Mucosa of stomach (tissue), 1 donor: ENCODE data around the gene PAX2.

Source experiments
- H3K27me3 ChIP-seq: one replicate; pipeline ENCODE4 v1.7.0; 2013; ENCODE audit warnings: mild to moderate bottlenecking, low read length; ENCODE audit not compliant: control insufficient read depth, insufficient read depth
- H3K36me3 ChIP-seq: one replicate; pipeline ENCODE4 v1.7.0; 2013; ENCODE audit warnings: low read length; ENCODE audit not compliant: control insufficient read depth, insufficient read depth
- H3K4me1 ChIP-seq: one replicate; pipeline ENCODE4 v1.7.0; 2013; ENCODE audit warnings: mild to moderate bottlenecking, low read length; ENCODE audit not compliant: control insufficient read depth, insufficient read depth
- H3K4me3 ChIP-seq: one replicate; pipeline ENCODE4 v1.7.0; 2013; ENCODE audit warnings: low read length
- H3K9ac ChIP-seq: one replicate; pipeline ENCODE4 v1.7.0; 2013; ENCODE audit warnings: mild to moderate bottlenecking, low read length, moderate library complexity
- H3K9me3 ChIP-seq: one replicate; pipeline ENCODE4 v1.7.0; 2013; ENCODE audit warnings: mild to moderate bottlenecking, low read length, moderate library complexity; ENCODE audit not compliant: control insufficient read depth
- donor health status: Pancreatic carcinoma.

PAX2 gene

GRCh38 chr10:100744136-100744986 lies 1.0 kb upstream of the PAX2 start:
- Histone ChIP-seq H3K36me3 (no peaks in the 10 kb centered on the region), H3K27me3 (peaks cover 98% of the 10 kb centered on the region), H3K4me3 (no peak overlapping the region), H3K4me1 (peaks cover 5% of the 10 kb centered on the region), H3K9me3 (no peaks in the 10 kb centered on the region), H3K9ac (no peak overlapping the region)

GRCh38 chr10:100745882-100746783 lies 751 bp downstream of the PAX2 start:
- Histone ChIP-seq H3K4me1 (peaks cover 5% of the 10 kb centered on the region), H3K36me3 (no peaks in the 10 kb centered on the region), H3K27me3 (peaks cover 98% of the 10 kb centered on the region), H3K9ac (no peak overlapping the region), H3K4me3 (no peak overlapping the region), H3K9me3 (no peaks in the 10 kb centered on the region)

- H3K27me3 ChIP-seq, result peaks cover 98% of the 10 kb centered on the region
- no peak overlapping the region for H3K4me3 ChIP-seq
- H3K36me3 ChIP-seq, result no peaks in the 10 kb centered on the region
- peaks cover 5% of the 10 kb centered on the region for H3K4me1 ChIP-seq
- H3K9me3 ChIP-seq, result no peaks in the 10 kb centered on the region
- no peak overlapping the region for H3K9ac ChIP-seq
Observed at GRCh38 chr10:100746784-100747455, 1.5 kb downstream of the PAX2 start.

- peaks cover 98% of the 10 kb centered on the region for H3K27me3 ChIP-seq
- H3K9me3 ChIP-seq, result no peaks in the 10 kb centered on the region
- peaks cover 5% of the 10 kb centered on the region for H3K4me1 ChIP-seq
- H3K4me3 ChIP-seq, result no peak overlapping the region
- no peak overlapping the region for H3K9ac ChIP-seq
- no peaks in the 10 kb centered on the region for H3K36me3 ChIP-seq
Observed at GRCh38 chr10:100747456-100748230, 2.3 kb downstream of the PAX2 start.

GRCh38 chr10:100748231-100749058 lies 3.1 kb downstream of the PAX2 start:
- no peaks in the 10 kb centered on the region for H3K9me3 ChIP-seq
- H3K4me1 ChIP-seq, result peaks cover 5% of the 10 kb centered on the region
- H3K9ac ChIP-seq, result no peak overlapping the region
- peaks cover 98% of the 10 kb centered on the region for H3K27me3 ChIP-seq
- no peak overlapping the region for H3K4me3 ChIP-seq
- no peaks in the 10 kb centered on the region for H3K36me3 ChIP-seq

GRCh38 chr10:100749059-100749308 lies 3.6 kb downstream of the PAX2 start:
- H3K9ac ChIP-seq, result no peak overlapping the region
- peaks cover 93% of the 10 kb centered on the region for H3K27me3 ChIP-seq
- peaks cover 5% of the 10 kb centered on the region for H3K4me1 ChIP-seq
- H3K36me3 ChIP-seq, result no peaks in the 10 kb centered on the region
- H3K4me3 ChIP-seq, result no peak overlapping the region
- H3K9me3 ChIP-seq, result no peaks in the 10 kb centered on the region

GRCh38 chr10:100749309-100750217 lies 4.2 kb downstream of the PAX2 start:
- Histone ChIP-seq H3K36me3 (no peaks in the 10 kb centered on the region), H3K9ac (no peak overlapping the region), H3K27me3 (peaks cover 92% of the 10 kb centered on the region), H3K4me1 (peaks cover 3% of the 10 kb centered on the region), H3K9me3 (no peaks in the 10 kb centered on the region), H3K4me3 (no peak overlapping the region)

- Histone ChIP-seq H3K27me3 (peaks cover 94% of the 10 kb centered on the region), H3K9me3 (no peaks in the 10 kb centered on the region), H3K4me1 (no peaks in the 10 kb centered on the region), H3K36me3 (no peaks in the 10 kb centered on the region), H3K4me3 (no peak overlapping the region), H3K9ac (no peak overlapping the region)
Observed at GRCh38 chr10:100750291-100751210, 5.2 kb downstream of the PAX2 start.

- no peak overlapping the region for H3K4me3 ChIP-seq
- no peaks in the 10 kb centered on the region for H3K36me3 ChIP-seq
- H3K9ac ChIP-seq, result no peak overlapping the region
- no peaks in the 10 kb centered on the region for H3K4me1 ChIP-seq
- H3K9me3 ChIP-seq, result no peaks in the 10 kb centered on the region
- H3K27me3 ChIP-seq, result peaks cover 94% of the 10 kb centered on the region
Observed at GRCh38 chr10:100751211-100751933, 6.0 kb downstream of the PAX2 start.
